H1 (cell line): ENCODE results near the gene TRPC4. TPM values are rescaled to one million over a fixed set of nuclear protein-coding genes. Genes with fewer than 3 reads are reported as not detected.

Experiments used
- ASH2L ChIP-seq: fragments of 200-600, 300-600 bp; sonication (generic); IDR thresholded peaks from one replicate; pipeline ENCODE4 v1.7.1; 2017; ENCODE audit warnings: low read length
- ATF3 ChIP-seq: IDR thresholded peaks from 2 replicates; pipeline ENCODE4 v1.6.1; 2011; ENCODE audit warnings: low read depth, mild to moderate bottlenecking, low read length; ENCODE audit not compliant: insufficient read depth
- BRCA1 ChIP-seq: IDR thresholded peaks from 2 replicates; pipeline ENCODE4 v1.6.1; 2012; ENCODE audit warnings: low read depth, low read length, improper control_type of control experiment
- CHD7 ChIP-seq: fragments of 300-600 bp; sonication (generic); IDR thresholded peaks from 2 replicates; pipeline ENCODE4 v1.7.1; 2012; ENCODE audit warnings: low read length, moderate library complexity, mild to moderate bottlenecking, inconsistent platforms; ENCODE audit not compliant: insufficient replicate concordance
- FOSL1 ChIP-seq: IDR thresholded peaks from 2 replicates; pipeline ENCODE4 v1.6.1; 2011; ENCODE audit warnings: mild to moderate bottlenecking, low read depth, low read length, moderate library complexity; ENCODE audit not compliant: insufficient read depth
- KDM1A ChIP-seq: fragments of 200-600, 300-600 bp; sonication (generic); IDR thresholded peaks from 2 replicates; pipeline ENCODE4 v1.7.1; 2016; ENCODE audit warnings: mild to moderate bottlenecking, low read length, borderline replicate concordance
- SIRT6 ChIP-seq: IDR thresholded peaks from one replicate; pipeline ENCODE4 v1.7.1; 2012; ENCODE audit warnings: low read length, inconsistent platforms
- TBP ChIP-seq: IDR thresholded peaks from 2 replicates; pipeline ENCODE4 v1.6.1; 2011; ENCODE audit warnings: low read depth, low read length, improper control_type of control experiment
- USF2 ChIP-seq: IDR thresholded peaks from 2 replicates; pipeline ENCODE4 v1.6.1; 2011; ENCODE audit warnings: low read length, improper control_type of control experiment
- polyA plus RNA-seq, 7 experiments: library from polyadenylated mRNA; depleted of rRNA in 3 of 7; stranded (reverse) in 5 of 7; unstranded in 2 of 7; fragments of >200 nt in 5 of 7; fragments of 200-250 nt in 2 of 7; gene quantifications; 1 replicate in 5 of 7; 2 replicates in 1 of 7; 4 replicates in 1 of 7; pipeline versions ENCODE4 v1.2.1 to v1.2.3, GENCODE V29; 2011 to 2013; ENCODE audit warnings: missing spikeins in 2 of 7, mixed read lengths in 2 of 7
- total RNA-seq: library from RNA; stranded (reverse); fragmentation: NEBNext Ultra II Directional; extraction: Animal tissue kit (Norgen Biotek cat#: 25700); gene quantifications from 2 replicates; pipeline ENCODE4 v1.2.1, GENCODE V29; 2021

The TRPC4 gene
- total and polyA plus RNA-seq, 2 of the 8 experiments (the other 6 are each of a cell fraction or from before 2014, with no cell fraction given): 12.3 to 14.7 TPM

- no peak for TF ChIP-seq CHD7
- TF ChIP-seq TBP: 0 out of 2 replicates have a peak, but pooled peaks have one; percentile 43
- no peak for TF ChIP-seq FOSL1
- TF ChIP-seq SIRT6: no peak
- TF ChIP-seq ATF3: no peak
- TF ChIP-seq KDM1A: peak; percentile 11; the same call in 1 of the 2 replicates
- TF ChIP-seq ASH2L: peak; percentile 9
- TF ChIP-seq USF2: no peak
- TF ChIP-seq BRCA1: no peak
These were observed at the start of gene TRPC4 (continued) for GRCh38 chr13:37869756-37870488.
